ENCODE results near the gene MAN1C1. TPM values are rescaled to one million over a fixed set of nuclear protein-coding genes. Genes with fewer than 3 reads are reported as not detected.

The MAN1C1 gene
- total and polyA plus RNA-seq, 8 donors = 4.3 to 33.9 (median 6.1) TPM

DNA sequence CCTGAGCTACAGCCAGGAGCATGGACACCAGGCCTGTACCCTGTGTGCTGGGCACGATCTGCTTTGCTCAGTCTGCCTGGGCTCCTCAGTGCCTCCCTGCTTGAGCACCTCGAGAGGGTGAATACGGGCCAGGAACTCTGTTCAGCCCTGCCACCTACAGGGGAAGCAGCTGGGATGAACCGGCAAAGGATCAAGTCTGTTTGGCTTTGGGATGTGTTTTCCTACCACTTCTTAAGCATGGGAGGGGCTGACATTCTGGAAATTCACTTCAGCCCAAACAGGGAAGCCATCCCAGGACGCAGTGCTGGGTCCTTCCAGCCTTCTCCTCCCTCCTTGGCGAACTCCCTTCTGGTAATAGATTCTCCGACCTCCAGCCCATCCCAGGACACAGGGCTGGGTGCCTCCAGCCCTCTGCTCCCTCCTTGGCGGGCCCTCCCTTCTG, 127.6 kb downstream of the MAN1C1 start:
- Histone ChIP-seq H3K27ac (peak overlapping the region; percentile 65 to 92 (median 90)), H3K9me3 (no peaks in the 10 kb centered on the region), H3K36me3 (peaks cover 0 to 3% (median 0%) of the 10 kb centered on the region in 4 donors), H3K27me3 (no peaks in the 10 kb centered on the region), H3K4me3 (no peak overlapping the region), H3K4me1 (peaks cover 24 to 60% (median 40%) of the 10 kb centered on the region in 4 donors)
- TF ChIP-seq POLR2A (IDR thresholded peaks at IDR 0.05) (no peak), POLR2AphosphoS5 (IDR thresholded peaks at IDR 0.05) (peak; percentile 20 to 80 (median 63)), CTCF (IDR thresholded peaks at IDR 0.05) (peak in 4 of 7 experiments; percentile 25 to 56 (median 34)), EP300 (IDR thresholded peaks at IDR 0.05) (peak; percentile 16)
- intact Hi-C loops (cut with DNase I; ENCODE audit: low total_unique reads) = no loop called here
- DNase-seq = peak; percentile 69 to 78
- 26 to 48% (median 40%) methylated on average over 7 to 8 of the region's 8 CpGs for WGBS, 5 donors

DNA sequence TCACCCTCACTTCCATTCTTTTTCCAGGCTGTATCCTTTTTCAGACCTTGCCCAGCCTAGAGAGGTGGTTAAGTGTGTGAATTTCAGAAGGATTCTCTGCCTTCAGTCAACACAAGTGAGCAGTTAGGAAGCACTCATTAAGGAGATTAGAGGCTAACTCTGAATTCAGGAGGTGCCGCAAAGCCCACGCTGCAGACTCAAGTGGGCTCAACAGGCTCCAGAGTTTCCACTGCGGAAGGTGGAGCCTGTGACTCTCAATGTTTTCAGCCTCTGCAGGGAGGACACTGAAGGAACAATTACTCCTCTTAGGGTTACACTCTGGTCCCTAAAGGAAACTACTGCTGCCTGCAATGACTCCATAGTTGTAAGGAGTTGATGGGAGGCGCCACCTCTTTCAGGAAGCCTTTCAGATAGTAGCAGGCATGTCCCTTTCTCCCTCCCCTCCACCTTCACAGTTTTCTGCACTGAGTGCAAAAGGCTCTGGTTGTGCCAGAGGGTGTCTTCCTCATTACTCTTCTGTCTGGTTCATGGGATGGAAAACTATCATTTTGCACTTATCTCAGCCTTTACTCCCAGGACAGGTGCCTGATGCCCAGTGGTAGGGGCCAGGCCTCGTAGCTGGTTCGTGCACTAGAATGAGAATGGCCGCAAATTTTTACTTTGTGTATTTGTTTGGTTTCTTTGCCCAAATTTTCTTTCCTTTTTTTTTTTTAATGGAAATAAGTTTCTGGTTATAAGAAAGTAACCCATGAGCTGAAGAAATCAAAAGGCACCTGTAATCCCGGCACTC, 128.2 kb downstream of the MAN1C1 start:
- WGBS, 5 donors = 87 to 96% (median 94%) methylated on average over 8 of the region's 8 CpGs
- Histone ChIP-seq H3K36me3 (peaks cover 0 to 9% (median 3%) of the 10 kb centered on the region in 4 donors), H3K27ac (peak overlapping the region; percentile 65 to 92 (median 90)), H3K4me1 (peaks cover 24 to 63% (median 41%) of the 10 kb centered on the region in 4 donors), H3K4me3 (no peak overlapping the region), H3K27me3 (no peaks in the 10 kb centered on the region), H3K9me3 (no peaks in the 10 kb centered on the region)
- DNase-seq = no peak
- TF ChIP-seq POLR2A (IDR thresholded peaks at IDR 0.05) (no peak), POLR2AphosphoS5 (IDR thresholded peaks at IDR 0.05) (no peak), CTCF (IDR thresholded peaks at IDR 0.05) (no peak)
- intact Hi-C loops (cut with DNase I; ENCODE audit: low total_unique reads) = no loop called here

DNA sequence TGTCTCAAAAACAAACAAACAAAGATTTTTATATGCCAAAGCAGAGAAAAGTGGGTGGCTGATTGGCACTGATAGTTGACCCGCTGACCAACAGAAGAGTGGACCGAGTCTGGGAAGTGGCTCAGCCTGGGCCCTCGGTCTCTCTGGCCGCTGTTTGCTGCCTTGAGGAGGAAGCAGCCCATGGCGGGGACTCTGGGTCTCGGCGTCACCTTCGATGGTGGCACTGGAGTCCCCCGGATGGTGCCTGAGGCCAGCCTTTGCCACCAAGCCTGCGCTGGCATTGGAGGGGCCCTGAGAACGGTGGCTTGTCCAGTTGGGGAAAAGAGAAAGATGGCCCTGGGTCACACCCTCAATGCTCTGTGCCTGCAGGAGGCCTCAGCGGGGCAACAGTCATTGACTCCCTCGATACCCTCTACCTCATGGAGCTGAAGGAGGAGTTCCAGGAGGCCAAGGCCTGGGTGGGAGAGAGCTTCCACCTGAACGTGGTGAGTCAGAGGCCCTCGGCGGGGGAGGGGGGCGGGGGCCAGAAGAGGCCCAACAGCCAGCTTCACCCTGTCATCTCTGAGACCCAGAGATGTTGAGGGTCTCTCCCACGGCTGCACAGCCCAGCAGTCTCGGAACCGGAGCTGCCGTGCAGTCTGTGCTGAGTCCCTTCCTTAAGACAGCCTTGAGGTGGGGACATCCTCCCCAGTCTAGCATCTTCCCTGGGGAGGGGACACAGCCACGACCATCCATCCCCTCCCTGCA, 129.9 kb downstream of the MAN1C1 start:
- no peak for DNase-seq
- 87 to 96% (median 91%) methylated on average over 19 to 22 of the region's 22 CpGs for WGBS, 5 donors
- no peaks in the 10 kb centered on the region for H3K27me3 ChIP-seq
- H3K9me3 ChIP-seq = no peaks in the 10 kb centered on the region
- TF ChIP-seq POLR2A (IDR thresholded peaks at IDR 0.05) (no peak), POLR2AphosphoS5 (IDR thresholded peaks at IDR 0.05) (no peak), EP300 (IDR thresholded peaks at IDR 0.05) (no peak), CTCF (IDR thresholded peaks at IDR 0.05) (no peak)
- H3K36me3 ChIP-seq = peaks cover 0 to 16% (median 5%) of the 10 kb centered on the region in 4 donors
- H3K4me3 ChIP-seq = no peak overlapping the region
- H3K4me1 ChIP-seq = peaks cover 24 to 60% (median 41%) of the 10 kb centered on the region in 4 donors
- no peak overlapping the region for H3K27ac ChIP-seq
- intact Hi-C loops (cut with DNase I; ENCODE audit: low total_unique reads) = no loop called here

DNA sequence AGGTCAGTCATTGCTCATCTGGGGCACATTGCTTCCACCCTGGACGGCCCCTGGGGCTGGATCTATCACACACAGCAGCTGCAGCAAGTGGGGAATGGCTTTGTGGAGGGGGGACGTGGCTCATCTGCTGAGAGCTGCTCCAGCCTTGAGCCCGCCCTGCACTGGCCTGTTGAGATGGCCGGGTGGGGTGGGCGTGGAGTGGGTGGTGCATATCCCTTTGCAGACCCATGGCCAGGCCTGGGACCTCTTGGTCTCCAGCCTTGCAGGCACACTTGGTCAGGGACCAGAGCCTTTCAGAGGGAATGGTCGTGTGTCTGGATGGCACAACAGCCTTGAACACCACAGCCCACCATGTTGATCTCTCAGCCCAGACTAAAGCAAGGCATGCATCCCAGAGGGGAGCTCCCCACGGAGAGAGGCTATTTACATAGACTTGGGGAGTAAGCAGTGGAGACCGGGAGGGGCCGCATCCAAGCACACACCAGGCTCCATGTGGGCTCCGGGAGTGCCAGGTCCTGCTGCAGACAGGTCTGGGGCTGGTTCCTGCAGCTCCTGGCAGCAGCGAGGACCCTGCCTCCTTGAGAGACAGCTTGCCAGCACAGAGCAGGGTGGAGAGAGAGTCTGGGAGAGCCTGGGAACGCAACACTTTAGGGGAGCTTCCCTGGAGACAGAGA, 130.6 kb downstream of the MAN1C1 start:
- Histone ChIP-seq H3K4me1 (peaks cover 24 to 53% (median 37%) of the 10 kb centered on the region in 4 donors), H3K9me3 (no peaks in the 10 kb centered on the region), H3K27me3 (no peaks in the 10 kb centered on the region), H3K36me3 (peaks cover 0 to 16% (median 7%) of the 10 kb centered on the region in 4 donors), H3K4me3 (no peak overlapping the region), H3K27ac (no peak overlapping the region)
- DNase-seq = no peak
- 67 to 87% (median 84%) methylated on average over 1 to 12 of the region's 12 CpGs for WGBS, 5 donors
- TF ChIP-seq POLR2A (IDR thresholded peaks at IDR 0.05) (no peak), EP300 (IDR thresholded peaks at IDR 0.05) (no peak), CTCF (IDR thresholded peaks at IDR 0.05) (no peak), POLR2AphosphoS5 (IDR thresholded peaks at IDR 0.05) (no peak)
- intact Hi-C loops (cut with DNase I; ENCODE audit: low total_unique reads) = no loop called here
